OCI-M1 (cell line): ENCODE data around the gene ID2.

Source experiments
- DNase-seq: peaks from one replicate; lab custom pipeline; 2025; lab: John Stamatoyannopoulos, UW

The ID2 gene

DNA sequence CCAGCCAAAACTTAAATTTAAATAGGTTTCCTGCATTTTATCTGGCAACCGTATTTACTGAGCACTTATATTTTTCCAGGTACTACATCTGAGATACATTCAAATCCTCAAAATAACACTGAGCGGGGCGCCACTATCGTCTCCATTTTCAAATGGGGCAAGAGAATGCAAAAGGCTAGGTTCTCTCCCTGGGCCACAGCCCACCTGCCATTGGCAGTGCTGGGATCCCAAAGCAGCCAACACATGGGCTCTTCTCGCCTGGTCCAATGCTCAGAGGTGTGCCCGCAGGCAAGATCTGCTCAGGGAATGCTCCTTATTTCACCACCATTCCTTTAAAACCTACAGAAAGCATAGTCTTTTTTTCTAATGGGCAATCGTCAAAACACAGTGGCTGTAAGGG is 11.3 kb upstream of the ID2 start:
- DNase-seq, result no peak

DNA sequence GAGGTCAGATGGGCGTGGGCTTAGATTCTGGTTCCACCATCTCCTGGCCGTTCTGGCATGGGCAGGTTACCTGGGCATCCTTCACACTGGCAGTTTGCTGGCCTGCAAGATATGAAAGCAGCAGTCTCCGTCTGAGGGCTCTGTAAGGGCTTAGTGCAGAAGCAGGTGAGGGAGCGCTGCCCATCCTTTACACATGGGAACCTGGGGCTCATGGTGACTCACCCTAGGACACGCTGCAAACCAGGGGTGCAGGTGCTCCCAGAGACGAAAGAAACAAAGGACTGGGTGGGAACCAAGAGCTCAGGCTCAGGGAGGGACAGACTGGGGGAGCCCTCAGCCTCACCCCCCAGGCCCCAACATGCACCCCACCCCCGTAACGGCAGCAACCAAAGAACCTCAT is 10.7 kb upstream of the ID2 start:
- DNase-seq, result no peak

DNA sequence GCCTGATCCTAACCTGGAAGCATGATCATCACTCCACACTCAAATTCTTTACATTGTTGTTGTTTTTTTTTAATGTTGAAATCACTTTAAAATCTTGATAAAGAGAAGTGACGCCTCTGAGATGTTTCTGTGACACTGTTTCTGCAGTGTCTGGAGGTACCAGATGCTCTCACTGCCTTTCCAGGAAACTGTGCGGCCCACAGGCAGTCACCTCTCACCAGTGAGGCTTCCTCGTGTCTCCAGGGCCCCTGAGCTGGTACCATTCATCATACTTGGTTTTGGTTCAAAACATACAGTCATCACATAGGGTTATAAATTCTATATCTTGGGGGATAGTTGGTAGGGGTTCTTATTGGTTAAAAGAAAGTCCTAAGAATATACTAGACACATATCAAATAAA is 10.1 kb upstream of the ID2 start:
- no peak for DNase-seq

DNA sequence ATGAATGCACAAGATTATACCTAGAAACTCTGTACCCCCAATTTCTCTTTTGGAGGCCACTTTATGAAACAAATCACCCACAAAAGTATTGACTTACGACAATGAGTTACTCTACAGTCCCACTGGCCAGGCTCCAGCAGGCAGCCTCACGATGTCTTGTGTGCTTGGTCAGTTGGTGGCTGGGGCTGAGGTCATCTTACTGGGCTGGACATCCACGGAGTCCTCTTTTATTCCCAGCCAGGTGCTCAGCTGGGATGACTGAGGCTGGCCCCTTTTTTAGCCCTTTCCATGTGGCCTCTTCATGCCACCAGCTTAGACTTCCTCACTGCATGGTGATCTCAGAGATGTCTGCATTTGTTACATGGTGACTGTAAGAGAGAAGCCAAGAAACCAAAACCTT is 8.9 kb upstream of the ID2 start:
- DNase-seq, result no peak

DNA sequence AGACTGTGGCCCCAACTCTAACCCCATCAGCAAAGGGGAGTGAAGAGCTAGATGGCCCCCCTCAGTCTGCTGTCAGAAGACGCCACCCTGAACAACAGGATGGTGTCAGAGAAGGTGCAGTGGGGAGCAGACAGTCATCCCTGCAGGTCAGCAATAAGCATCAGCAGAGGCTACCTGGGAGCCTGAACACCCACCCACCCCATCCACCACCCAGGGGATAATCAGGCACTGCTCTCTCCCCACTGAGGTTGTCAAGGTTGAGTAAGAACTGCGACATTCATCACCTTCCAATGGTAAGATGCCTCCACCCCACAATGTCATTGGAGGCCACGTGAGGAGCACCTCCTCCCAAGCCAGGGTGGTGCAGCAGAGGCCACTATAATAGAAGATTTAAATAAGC is 8.5 kb upstream of the ID2 start:
- DNase-seq, result no peak

DNA sequence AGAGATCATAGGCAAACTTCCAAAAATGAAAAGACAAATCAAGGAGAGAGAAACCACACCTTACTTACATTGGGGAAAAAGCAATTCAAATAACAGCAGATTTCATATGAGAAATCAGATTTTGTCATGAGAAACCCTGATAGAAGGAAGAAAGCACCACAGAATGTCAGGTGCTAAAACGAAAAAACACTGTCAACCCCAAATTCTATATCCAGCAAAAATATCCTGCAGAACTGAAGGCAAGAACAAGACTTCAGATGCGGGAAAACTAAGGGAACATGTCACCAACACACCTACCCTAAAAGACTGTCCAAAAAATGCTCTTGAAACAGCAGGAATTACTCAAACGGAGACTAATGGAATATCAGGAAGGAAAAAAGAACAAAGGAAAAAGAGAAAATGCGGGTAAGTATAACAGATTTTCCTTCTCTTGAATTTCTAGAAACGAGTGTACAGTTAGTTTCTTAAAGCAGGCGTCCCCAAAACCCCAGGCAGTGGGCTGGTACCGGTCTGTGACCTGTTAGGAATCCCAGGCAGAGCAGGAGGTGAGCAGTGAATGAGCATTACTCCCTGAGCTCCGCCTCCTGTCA is 7.3 kb upstream of the ID2 start:
- peak; percentile 20 for DNase-seq

DNA sequence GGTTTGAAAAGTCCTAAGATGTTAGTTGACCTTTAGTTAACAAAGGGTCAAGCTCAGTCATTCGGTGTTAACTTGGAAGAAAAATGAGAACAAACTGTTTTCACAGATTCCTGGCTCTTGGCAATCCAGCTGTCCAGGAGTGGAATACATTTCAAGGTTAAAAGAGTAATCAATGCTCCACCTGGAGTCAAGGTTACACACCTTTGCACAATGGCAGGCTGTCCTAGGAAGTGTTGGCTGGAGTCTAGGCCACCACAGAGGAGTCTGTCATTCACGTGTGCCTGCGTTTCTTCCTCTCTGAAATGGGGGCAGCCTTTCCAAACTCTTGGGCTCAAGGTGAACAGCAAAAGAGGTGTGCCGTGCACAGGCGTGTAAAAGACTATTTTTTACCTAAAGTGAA is 6.3 kb upstream of the ID2 start:
- DNase-seq, result no peak

DNA sequence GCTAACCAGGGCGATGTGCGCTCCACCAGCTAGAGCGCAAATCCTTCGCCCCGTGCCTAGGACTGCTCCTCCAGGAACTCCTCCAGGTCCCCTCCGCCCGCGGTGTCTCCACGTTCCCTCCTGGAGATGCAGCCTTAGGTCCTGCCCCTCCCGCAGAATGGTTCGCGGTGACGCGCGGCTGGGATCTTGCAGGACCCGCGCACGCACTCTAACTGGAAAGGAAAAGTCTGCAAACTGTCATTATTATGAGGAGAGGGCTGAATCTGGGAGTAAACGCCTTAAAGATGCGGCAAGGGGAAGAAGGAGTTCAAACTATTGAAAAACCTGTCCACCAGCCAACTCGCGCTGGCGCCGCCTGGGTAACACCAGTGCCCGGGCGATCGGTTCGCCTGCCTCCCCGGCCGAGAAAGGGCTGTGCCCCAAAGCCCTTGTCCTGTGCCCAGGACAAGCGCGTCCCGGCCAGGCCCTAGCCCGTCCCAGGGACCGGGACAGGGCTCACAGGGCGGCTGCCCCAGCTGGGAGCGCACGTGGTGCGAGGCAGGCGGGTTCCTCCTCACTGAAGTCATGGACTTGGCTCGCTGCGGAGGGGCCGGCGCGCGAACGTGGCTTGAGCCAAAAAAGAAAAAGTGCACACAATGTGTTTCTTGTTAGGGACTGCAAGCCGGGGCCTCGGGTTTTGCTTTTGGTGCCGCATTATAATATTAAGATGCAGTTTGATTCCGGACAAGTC is 5.5 kb upstream of the ID2 start:
- DNase-seq, result no peak

DNA sequence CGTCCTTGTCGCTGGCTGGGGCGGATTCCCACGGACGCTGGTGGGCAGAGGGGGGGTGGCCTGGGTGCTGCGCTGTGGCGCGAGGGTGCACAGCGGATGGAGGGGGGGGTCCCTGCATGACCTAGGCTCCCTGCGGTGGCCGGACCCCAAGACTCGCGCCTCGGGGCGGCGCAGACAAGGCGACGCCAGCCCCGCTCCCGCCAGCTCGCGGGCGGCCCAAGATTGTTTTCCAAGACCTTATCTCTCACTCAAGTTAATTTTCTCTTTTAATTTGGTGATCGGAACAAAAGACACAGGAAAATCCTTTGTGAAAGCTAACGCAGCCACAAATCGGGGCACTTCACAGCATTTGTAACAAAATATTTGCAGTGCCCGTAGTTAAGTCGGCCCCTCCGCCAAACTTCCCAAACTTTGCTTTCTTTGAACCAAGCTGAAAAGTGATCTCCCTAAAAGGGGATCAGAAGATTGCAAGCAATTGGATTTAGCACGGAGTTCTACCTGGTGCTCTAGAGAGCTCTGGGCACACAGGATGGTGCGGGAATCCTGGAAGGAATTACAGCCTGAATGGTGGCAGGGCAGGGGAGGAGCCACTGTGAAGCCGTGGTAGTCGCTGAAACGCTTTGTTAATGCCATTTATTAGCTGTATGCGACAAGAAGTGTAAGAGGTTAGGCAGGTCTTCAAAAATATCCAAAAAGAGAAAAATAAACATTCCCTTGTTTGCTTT is 4.8 kb upstream of the ID2 start:
- no peak for DNase-seq

DNA sequence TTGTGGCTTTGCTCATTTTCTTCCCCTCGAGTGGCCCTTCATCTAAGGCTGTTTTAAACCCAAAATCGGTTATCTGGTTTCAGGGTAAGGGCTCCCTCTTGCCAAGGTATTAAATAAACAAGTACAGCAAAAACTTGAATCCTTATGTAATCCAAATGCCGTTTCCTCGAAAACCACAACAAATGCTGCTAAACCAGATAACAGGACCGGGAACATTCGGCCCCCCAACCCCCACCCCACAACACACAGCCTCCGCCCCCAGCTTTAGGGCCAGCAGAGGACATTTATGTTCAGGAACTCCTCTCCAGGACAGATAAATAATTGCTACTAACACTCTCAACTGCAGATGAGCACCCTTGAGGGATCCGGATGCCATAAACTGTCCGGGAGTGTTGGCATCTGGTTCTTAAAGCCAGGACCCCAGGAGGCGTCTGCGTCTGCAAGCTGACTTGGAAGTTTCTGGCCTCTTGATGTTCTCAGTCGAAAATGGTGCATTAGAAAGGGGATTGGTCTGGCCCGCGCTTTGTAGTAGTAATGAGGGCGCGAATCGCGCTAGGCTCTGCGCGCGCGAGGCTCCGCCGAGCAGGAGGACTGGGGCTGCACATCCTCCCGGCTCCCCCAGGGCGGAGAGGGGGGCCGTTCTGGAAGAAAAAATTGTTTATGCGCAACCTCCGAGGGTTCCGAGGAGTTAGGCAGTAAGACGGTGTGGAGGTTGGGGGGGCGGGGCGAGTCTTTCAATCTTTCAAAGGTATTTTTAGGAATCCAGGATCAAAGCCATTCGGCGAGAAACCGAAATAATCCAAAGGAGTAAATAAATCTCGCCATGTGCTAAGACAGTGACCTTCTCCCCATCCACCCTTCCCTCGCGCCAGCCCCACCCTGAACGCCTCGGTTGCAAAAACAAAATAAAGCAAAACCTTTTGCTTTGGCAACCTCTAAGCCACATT is 3.9 kb upstream of the ID2 start:
- DNase-seq, result peak; percentile 94

DNA sequence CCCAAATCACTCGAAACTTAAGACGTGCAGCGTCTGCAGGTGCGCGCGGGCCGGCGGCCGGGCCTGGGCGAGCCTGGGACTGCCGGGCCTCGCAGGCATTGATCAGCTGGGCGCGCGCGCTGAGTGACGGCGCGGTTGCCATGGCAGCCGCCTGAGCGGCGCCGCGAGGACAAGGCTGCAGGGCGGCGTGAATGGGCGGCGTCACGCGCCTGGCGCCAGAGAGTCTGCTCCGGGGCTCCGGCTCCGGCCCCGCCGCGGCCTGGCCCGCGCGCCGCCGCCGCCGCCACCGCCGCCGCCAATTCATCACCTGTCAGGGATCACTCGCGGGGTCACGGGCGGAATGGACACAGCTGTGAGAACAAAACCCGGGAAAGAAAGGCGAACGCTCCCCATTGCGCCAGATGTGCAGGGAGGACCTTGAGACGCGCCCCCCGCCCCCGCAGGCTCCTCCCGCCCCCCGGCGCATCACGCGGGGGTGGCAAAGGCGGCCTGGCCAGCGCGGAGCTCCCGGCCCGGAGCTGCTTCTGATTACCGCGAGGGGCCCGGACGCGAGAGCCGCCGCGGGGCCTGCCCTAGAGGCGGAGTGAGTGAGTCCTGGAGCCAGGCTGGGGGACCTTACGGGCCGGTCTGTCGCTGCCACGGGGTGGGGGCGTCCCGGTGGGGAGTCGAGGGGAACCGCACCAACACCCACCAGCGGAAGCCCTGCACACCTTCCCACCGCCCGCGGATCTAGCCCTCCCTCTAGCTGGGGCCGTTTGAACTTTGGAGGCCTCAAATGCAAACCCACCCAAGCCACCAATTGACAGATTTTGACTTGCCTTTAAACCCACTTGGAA is 2.9 kb upstream of the ID2 start:
- DNase-seq, result peak; percentile 95

DNA sequence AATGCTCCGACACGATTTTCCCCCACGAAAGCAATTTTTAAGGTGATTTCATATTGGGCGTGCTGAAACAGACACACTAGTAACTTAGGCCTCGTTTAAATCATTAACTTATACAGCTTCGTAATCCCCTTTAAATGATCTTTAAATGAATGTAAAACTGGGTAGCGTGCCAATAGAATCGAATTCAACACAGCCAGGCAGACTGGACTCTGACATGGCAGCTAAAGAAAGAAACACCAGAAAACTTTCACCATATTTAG is 2.4 kb upstream of the ID2 start:
- peak; percentile 69 for DNase-seq

DNA sequence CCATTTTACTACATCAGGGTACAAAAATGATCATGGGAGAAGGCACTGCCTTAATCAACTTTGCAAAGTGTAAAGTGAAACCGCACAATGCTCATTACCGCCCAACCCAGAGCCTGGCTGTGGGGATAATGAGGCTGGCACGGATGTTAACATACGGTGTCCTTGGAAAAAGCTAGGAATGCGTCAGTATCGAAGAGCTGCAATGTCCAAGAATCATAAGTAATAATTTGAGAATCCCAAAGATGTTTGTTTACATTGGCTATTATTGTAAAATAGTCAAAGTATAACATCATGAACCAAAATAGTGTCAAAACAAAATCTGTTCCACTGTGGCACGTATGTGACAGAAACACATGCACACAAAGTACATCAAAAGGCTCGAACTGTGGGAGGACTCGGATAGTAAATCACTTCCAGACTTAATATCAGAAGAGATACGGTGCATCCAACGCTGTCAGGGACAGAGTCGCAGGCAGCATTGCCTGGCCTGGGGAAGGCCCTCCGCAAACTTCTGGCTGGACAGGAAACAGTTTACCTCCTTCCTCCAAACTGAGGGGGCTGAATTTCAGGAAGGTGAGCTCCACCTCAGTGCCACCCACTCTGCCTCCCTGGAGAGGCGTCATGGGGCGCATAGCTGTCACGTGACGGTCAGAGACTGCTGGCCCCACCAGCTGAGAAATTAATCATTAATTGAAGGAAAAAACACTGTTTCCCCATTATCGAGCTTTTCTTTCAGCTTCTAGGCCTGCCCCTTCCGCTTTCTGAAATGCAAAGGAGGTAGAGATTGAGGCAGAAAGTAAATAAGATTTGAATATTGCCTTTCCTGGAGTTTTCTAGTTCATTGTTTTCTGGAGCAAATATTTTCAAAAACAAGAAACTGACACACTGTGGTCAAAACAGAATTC is 1.8 kb upstream of the ID2 start:
- DNase-seq, result peak; percentile 54

DNA sequence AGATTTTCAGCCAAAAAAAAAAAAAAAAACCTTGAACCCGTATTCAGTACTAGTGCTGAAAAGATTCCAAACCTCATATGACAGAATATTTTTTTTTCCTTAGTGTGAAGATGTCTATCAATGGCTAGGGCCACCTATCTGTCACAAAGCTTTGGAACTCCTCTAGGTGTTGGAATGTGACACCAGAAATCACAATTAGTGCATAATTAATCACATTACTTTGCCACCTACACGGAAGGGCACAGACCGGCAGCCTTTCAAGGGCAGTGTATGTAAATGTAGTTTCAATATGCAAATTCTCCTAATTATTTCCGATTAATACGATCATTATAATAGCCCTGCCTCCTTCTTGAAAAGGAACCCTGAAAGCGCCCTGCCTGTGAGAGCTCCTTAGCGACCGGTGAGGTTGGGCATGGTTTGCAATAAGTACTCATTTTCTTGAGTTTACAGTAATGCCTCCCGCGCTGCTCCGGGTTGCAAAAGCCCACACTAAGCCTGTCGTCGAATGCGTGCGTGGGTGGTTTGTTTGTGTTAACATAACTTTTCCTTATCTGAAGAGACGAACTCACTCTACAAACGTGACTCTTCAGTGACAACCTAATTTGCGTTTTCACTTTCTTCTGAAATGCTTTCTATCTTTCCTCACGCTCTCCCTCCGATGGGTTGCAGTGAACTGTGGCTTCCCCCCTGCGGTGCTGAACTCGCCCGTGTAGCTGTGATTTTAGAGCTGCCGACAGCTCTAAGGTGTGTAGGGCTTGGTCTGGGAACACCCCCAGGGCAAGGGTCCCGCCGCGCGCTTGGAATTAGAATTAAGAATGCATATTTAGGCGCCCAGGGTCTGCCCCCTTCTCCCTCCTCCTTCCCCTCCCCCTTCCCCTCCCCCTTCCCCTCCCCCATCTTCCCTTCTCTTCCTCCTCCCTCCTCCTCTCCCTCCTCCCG is 765 bp upstream of the ID2 start:
- DNase-seq, result peak; percentile 87

DNA sequence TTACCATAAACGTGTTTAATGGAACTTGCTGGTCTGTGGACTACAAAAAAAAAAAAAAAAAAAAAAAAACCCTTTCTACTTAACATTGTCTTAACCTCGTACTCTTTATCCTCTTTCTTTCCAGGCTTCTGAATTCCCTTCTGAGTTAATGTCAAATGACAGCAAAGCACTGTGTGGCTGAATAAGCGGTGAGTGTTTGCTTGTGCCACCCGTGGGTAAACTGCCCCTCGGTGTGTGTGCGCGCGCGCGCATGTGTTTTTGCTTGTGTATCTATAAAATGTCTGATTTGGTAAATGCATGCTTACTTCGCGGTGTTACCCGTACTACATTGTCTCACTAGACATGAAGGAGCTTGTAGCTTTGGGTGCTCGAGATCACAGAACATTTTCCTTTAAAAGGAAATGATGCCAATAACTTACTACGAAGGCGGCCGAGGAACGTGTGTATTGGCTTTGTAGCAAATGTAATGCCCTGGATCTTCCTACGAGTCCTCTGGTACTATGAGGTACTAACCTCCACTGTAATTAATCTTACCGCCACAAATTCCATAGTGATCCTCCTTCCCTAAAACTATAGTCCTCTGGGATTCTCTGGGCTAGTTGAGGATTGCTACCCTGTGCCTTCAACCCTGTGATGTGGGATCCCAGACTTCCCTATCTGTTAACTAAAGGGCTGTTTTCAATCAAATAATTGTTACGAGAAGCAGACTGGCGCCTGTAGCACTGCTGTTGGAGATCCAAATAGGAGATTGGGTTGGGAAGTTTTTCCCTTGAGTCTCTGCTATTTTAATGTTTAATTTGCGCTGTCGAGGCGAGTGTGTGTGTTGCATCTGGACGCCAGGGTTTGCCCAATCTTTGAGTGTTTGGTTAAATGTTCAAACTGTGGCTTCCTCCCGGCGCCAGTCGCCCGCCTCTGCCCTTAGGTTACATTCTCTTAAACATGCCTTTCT is 1.1 kb downstream of the ID2 start:
- peak; percentile 78 for DNase-seq

DNA sequence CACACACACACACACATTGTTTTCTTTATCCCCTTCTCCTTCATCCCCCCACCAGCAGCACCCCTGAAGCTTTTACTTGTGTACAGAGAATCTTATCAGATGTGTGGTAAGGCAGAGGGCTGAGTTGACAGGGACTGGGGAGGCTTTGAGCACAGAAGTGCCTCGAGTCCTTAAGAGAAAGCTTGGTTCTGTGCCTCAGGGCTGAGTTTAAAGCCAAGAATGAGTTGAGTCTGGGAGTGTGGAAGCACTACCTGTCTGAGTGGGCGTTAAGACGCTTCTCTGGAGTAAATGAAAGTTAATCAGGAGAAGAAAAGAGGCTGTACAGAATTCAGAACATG is 2.7 kb downstream of the ID2 start:
- DNase-seq, result peak; percentile 80

DNA sequence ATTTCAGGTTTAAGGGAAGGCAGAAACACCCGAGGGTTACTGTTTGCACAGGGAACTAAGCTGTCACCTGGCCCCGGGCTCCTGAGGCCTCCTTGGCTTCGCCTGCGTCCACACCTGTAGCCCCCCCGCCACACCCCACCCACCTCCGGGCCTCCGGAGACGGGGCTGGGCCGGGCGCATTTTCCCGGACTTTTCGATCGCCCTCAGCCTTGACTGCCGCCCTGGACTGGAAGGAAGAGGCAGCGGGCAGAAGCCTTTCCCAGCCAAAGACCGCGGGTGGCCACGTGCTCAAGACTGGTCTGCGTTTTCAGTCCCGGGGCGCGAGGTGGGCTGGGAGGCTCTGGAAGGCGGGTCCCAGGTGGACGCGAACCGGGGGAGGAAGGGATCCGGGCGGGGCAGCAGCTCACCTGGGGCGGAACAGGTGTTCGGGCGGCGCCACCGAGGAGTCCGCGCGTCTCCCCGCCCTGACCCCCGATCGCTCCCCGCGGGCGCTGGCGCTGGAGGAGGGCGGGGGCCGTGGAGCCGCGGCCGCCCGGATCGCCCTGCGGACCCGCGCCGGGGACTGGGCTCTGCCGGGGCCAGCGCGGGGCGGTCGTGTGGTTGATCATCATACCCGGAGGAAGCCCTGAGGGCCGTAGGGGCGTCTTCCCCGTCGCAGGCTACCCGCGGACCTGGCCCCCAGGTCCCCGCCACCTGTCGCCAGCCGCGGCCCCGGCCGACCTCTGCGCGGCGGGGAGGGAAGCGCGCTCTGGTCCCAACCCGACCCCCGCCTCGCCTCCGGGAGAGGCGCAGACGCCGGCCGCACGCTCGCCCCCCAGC is 3.2 kb downstream of the ID2 start:
- DNase-seq, result peak; percentile 62
